ENCODE data around the gene RCHY1.

RCHY1 gene

DNA sequence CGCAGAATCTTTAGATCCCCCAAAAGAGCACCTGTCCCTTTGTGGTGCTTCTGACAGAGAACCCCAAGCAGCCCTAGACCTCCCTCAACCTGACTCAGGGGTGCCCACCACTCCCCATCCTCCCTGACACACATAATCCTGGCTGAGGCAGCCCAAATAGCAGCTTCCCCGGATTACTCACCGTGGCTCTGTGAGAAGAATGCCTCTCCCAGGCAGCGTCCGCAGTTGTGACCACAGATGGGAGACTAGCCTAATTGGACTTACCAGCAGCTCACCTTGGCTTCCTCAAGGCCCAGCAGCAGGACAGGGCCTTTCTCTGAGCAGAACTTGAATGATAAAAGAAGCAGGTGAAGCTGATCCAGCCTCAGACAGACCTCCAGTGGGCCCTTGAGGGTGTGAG, 31.3 kb upstream of the RCHY1 start:
- TF ChIP-seq, protein P1, sequence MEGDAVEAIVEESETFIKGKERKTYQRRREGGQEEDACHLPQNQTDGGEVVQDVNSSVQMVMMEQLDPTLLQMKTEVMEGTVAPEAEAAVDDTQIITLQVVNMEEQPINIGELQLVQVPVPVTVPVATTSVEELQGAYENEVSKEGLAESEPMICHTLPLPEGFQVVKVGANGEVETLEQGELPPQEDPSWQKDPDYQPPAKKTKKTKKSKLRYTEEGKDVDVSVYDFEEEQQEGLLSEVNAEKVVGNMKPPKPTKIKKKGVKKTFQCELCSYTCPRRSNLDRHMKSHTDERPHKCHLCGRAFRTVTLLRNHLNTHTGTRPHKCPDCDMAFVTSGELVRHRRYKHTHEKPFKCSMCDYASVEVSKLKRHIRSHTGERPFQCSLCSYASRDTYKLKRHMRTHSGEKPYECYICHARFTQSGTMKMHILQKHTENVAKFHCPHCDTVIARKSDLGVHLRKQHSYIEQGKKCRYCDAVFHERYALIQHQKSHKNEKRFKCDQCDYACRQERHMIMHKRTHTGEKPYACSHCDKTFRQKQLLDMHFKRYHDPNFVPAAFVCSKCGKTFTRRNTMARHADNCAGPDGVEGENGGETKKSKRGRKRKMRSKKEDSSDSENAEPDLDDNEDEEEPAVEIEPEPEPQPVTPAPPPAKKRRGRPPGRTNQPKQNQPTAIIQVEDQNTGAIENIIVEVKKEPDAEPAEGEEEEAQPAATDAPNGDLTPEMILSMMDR (IDR thresholded peaks at IDR 0.05) = no peak

DNA sequence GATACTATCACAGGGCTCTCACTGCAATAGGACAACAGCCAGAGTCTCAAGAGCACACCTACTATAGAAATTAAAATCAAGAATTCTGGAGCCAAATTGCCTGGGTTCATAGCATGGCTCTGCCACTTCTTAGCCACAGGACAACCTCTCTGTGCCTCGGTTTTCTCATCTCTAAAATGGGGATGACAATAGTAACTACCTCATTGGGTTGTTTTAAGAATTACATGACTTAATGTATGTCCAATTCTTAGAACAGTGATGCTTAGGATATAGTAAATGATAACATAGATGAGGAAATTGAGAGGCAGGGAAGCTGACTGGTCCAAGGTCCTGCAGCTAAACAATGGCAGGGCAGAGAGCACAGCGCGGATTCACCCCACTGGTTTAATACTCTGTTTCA, 30.7 kb upstream of the RCHY1 start:
- TF ChIP-seq, protein P1 (IDR thresholded peaks at IDR 0.05) = no peak

DNA sequence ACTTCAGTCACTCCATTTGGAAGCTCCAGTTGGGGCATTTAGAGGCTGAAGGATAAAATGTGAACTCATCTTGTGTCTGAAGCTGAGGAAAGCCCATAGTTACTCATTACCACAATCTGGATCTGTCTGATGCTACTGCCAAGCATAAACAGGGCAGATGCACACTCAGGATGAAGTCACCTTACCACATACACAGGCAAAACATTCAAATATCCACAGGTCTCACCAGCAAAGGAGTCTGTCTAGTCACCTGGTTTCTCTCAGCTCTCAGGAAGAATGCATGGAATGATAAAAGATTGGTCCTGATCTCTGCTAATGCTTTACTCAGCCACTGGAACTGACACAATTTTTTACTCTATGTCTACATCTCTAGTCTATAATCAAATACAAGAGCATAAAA, 28.6 kb upstream of the RCHY1 start:
- TF ChIP-seq, protein P1 (IDR thresholded peaks at IDR 0.05) = no peak

DNA sequence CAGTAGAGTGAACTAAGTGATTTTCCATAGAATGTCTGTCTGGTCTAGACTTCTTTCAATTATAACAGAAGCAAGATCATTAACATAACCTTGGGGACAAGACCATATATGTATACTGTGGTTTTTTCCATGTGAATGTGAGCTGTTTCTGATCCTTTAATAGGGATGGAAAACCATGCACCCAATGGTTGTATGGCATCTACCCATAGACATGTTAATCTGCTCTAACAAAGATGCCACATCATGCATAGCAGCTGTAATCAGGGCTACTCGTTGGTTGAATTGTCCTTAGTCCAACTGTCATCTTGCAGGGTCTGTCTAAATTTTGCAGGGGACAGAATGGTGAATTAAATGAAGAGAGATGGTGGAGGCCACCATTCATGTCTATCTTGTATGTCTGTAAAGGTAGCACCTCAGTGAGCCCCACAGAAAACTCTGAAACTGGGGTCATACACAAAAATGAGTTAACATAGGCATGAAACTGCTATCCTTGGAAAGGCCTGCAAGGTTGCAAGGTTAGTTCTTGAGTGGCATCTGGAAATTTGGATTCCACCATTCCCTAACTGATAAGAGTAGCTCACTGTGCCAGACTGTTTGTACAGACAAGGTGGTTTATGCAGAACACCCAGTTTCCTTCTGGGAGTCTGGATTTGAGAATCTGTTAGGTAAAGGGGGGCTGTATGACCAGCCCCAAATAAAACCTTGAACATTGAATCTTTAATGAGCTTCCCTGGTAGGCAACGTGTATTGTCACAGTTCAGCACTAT, 16.5 kb upstream of the RCHY1 start:
- TF ChIP-seq, protein P1 (IDR thresholded peaks at IDR 0.05) = no peak

DNA sequence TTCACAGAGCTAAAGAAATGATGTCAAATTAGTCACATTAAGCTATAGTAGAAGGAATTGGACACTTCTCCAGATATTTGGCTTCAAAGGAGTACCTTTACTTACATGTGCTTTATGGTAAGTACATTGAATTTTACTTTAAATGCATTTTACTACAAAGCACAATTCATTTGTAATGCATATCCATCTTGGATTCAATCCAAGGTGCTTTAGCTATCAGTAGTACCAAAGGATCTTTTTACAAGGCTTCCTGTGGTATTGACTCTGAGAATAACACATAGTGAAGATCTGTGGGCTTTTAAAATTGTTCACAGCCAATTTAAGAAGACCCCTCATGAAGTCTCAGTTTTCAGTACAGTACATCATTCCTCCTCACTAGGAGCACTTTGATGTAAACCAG, 13.3 kb upstream of the RCHY1 start:
- TF ChIP-seq, protein P1 (IDR thresholded peaks at IDR 0.05) = no peak

DNA sequence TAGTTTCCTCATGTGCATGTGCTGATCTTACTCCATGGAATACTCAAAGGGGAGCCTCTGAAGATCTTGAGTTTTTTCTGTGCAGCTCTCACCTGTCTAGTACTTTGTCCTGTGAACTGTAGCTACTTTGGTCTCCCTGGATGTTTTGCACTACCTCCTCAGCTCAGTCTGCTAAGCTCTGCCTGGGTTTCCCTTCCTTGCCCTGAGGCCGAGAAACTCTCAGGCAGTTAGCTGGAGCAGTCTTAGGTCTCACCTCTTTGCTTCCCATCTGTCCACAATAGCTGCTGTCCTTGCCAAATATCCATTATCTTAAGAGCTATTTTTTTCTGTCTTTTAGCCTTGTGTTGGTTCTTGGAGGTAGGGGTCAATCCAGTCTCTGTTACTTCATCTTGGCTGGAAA, 11.7 kb upstream of the RCHY1 start:
- TF ChIP-seq, protein P1 (IDR thresholded peaks at IDR 0.05) = no peak

DNA sequence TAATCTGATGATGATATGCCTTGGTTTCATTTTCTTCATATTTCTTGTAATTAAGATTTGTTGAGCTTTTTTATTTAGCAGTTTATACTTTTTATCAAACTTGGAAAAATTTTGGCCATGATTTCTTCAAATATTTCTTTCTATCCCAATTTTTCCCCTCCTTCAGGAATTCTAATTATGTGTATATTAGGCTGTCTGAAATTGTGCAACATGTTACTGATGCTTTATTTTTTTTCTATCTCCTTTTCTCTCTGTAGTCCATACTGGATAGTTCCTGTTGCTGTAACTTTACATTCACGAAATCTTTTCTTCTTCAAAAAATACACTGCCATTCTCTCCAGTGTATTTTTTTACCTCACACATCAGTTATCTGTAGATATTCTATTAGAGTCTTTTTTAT, 10.9 kb upstream of the RCHY1 start:
- TF ChIP-seq, protein P1 (IDR thresholded peaks at IDR 0.05) = no peak

DNA sequence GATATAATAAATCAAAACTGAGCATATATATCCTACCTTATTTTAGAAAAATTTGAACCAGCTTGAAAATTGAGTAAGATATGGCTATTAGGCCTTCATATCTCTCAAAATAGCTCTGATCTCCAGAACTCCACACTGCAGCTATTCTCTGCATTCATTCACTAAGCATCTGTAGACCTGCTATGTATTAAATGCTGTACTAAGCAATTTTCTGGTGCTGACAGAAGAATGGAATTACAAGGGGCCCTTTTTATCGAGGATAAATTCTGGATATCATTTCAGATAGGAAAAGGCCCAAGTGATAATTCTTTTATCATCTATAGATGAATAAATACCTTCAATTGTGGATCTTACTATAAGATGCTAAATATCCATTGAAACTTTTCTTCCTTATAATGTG, 1.9 kb upstream of the RCHY1 start:
- TF ChIP-seq, protein P1 (IDR thresholded peaks at IDR 0.05) = no peak
